Epithelial cell of prostate (primary cell): ENCODE measurements around the gene CNTN5.
A peak's percentile ranks its signal among the peaks of the same experiment; 100 is the strongest.
"Not testable (repeated sequence)": the region's sequence is repeated elsewhere in the genome, so short reads cannot be mapped to it uniquely, and the experiment has no call there.

Source experiments
- DNase-seq: peaks from one replicate; pipeline ENCODE4 v3.0.0-alpha.2; 2011; ENCODE audit warnings: low read depth, low spot score
- H3K27ac ChIP-seq: fragments of 450-650 bp; 2 replicates; pipeline ENCODE4 v1.5.1; 2017; ENCODE audit warnings: mild to moderate bottlenecking

CNTN5 gene

DNA sequence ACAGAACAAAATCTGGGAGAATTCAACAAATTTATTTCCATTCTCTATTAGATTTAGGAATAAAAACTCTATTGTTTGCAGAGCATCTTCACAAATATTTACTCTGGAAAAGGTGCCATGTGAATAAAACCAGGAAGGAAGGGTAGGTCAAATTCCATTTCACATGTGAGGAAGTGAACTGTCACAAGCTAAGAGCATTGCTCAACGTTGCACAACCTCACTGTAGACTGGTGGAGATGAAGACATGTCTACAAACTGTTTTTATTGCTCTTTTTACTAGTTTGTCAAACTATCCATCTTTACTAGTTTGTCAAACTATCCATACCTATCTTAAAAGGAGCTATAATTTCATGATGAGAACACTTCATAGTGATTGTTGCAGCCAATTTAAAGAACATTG lies 236.4 kb downstream of the CNTN5 start:
- H3K27ac ChIP-seq = no peak overlapping the region
- no peak for DNase-seq

DNA sequence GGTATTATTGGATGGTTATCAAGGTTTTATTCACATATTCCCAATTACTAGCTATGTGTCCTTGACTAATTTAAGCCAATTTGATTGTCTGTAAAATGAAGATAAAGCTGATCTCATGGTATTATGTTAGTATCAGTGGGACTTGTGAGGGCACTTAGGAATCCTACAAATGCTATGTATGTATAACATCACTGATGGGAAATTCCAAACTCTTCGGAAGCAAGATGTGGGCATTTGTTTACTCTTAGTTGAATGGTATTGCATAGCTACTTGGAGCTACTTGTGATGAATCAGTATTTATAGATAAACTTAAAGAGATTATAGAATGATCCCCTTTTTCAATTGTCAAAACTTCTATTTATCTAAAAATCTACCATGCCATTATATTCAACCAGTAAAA lies 239.9 kb downstream of the CNTN5 start:
- no peak overlapping the region for H3K27ac ChIP-seq
- DNase-seq = no peak

DNA sequence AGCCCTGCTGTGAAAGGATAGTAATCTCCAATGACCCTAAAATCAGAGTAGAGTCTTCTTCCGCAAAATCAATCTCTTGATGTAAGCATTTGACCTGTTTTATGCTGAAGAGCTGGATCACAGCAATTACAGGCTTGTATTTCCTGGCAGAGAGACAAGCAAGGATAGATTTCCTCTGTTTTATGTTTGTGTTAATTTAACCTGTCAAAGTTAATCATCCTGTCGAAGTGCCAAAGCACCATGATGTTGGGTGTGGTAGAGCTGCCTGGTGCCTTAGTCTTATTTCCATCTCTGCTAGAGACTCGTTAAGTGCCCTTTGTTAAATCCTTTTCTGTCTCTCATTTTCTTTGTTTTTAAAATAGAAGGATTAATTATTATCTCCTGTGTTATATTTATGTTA lies 248.1 kb downstream of the CNTN5 start:
- DNase-seq = no peak
- no peak overlapping the region for H3K27ac ChIP-seq

DNA sequence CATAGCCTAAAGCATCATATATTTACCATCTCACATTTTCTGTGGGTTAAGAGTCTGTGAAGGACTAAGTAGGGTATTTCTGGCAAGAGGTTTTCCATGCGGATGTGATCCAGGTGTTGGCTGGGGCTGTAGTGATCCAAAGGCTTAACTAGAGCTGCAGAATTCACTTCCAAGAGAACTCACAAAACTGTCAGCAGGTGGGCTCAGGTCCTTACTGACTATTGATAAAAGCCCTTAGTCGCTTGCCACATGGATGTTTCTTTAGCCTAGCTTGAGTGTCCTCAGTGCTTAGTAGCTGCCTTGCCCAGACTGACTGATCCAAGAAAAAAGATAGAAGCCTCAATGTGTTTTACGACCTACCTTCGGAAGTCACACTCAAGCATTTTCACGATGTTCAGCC lies 250.8 kb downstream of the CNTN5 start:
- no peak for DNase-seq
- H3K27ac ChIP-seq = no peak overlapping the region

DNA sequence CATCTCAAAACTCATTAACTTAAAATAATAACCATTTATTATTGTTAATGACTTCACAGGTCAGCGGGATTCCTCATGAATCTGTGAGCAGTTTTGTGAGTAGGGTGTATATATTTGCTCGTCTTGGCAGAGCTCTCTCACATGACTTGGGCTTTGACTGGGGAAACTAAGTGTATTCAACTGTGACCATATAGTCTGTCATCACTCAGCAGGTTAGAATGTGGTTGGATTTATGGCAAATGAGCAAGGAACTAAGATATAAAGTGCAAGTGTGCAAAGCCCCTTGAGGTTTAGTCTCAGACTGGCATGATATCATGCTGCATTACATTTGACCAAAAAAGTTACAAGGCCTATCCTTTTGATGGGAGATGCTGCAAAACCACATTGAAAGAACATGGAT lies 254.8 kb downstream of the CNTN5 start:
- H3K27ac ChIP-seq = no peak overlapping the region
- DNase-seq = no peak

DNA sequence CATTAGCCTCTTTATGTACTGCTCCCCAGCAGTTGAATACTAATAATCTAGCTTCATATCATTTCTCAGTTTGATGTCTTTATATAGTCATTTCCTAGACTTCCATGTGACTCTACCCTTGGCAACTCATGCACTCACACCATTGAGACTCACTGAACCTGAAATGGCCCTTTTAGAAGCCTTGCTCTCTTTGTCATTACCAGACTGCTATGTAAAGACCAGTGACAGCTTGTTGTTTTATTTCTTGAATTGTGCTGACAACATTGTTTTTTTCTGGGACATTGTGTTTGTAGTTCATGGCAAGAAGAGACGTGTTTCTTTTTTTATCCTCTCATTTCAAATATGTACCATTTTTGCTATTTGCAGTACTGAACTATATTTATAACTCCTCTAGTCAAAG lies 256.5 kb downstream of the CNTN5 start:
- DNase-seq = no peak
- H3K27ac ChIP-seq = no peak overlapping the region

DNA sequence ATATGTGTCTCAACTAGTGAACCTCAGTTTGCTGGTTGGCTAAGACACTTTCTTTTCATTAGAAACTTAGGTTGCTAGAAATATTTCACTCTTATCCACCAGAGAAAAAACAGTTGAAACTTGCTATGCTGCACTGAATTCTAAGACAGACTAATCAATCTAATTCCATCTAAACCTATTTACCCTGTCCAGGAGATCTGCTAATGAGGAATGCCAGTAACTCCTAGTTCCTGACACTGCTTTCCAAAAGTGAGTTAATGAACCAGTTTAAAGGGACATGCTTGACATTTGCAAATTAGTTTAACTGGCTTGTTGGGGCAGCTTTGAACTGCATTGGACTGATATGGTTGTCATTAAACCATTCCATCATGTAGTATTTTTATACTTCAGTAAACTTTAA lies 258.5 kb downstream of the CNTN5 start:
- DNase-seq = no peak
- no peak overlapping the region for H3K27ac ChIP-seq

DNA sequence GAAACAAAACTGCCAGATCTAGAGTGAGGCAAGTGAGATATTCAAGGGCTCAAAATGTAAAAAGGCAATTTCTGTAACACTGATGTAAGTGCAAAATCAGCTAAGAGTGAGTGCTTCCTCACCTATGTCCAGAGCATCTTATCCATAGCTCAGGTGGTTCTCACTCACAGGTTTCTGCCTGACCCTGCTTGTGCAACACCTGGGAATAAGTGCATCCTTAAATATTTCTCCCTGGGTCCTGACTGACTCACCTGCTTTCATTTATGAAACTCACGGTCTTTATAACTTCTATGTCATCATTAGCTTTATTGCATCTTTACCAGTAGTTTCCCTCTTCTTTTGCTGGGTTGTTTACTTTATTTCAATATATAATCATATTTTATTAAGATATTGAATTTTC lies 260.6 kb downstream of the CNTN5 start:
- no peak for DNase-seq
- H3K27ac ChIP-seq = no peak overlapping the region

DNA sequence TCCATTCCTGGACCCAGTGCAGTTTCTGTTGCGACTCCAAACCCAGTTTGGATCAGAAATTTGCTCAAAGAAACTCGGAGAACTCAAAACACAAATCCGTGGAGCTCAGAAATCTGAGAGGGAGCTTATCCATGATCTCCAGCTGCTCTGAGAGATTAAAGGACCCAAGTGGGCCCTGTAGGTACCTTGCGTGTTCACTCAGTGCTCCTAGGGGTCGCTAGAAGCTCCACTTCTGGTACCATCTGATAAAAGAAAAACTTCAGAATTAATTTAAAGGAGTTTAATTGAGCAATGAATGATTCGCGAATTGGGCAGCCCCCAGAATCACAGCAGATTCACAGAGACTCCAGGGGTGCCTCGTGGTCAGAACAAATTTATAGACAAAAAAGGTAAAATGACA lies 277.2 kb downstream of the CNTN5 start:
- DNase-seq, H3K27ac ChIP-seq: not testable (repeated sequence)

DNA sequence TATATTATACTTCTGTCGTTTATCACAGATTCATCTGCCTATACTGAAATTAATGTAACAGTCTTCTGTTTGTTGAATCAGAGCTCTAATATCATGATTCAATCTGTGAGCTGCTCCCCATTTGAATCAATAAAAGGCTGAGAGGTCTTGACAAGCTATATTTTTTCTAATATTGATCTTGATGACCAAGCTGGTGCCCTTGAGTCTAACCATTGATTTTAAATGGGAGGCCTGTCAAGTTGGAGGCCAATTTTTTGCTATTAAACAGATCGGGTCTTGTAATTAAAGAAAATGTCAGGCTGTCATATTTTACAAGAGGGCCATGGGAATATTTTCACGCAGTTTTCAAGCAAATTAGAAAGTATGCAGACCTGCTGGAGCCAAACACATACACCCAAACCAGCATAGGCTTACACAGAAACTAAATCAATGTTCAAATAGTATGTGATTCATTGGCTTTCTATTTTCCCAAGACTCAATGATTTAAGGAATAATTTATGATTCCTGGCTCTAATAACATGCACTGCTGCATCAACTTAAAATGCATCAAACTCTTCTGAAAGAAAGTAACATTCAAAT lies 286.9 kb downstream of the CNTN5 start:
- no peak overlapping the region for H3K27ac ChIP-seq
- DNase-seq = no peak

DNA sequence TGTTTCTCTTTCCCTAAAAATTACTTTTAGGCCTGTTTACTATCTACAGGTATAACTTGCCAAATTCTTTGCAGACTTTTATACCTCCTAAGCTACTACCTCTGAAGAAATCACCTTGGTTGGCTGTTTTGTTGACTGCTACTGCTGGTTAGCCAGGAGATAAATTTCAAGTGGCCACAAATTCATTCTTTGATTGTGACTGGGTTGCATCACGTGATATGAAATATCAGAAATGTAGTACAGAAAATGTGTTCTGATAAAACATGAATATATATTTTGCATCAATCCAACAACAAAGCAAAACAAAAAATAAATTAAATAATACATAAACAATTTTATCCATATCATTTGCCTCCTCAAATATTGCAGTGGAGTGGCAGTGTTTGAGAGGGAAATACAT lies 291.1 kb downstream of the CNTN5 start:
- DNase-seq = no peak
- H3K27ac ChIP-seq = no peak overlapping the region

DNA sequence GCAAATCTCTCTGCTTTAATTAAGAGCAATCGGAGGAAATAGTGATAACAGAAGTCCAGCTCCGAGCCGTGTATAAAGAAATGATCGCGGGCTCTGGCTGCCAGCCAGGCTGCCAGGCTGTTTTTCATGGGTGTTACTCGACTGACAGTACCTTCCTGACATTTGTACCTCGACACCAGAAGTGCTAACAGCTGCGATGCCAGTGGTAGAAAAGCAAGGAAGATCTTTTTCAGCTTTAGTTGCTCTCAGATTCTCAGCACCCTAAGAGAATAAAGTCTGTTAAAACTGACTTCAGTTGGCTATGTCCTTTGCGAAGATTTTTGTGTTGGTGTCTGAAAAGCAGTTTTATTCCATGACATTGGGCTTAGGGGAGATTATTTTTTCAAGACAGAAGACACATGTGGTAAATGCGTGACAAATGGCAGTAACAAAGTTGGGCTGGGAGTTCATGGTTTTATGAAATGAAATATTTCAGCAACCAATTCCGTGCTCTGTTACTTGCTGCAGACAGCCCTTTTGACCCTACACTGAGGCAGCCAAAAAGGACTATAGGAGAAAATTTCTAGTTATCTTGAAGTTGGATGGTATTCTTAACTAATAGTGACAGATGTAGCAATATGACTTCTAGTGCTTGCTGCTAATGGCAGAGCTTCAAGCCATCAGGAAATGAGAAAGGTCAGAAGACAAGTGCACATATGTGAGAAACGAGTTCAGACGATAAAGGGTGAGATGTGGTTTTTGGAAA lies 296.2 kb downstream of the CNTN5 start:
- DNase-seq = no peak
- H3K27ac ChIP-seq = no peak overlapping the region

DNA sequence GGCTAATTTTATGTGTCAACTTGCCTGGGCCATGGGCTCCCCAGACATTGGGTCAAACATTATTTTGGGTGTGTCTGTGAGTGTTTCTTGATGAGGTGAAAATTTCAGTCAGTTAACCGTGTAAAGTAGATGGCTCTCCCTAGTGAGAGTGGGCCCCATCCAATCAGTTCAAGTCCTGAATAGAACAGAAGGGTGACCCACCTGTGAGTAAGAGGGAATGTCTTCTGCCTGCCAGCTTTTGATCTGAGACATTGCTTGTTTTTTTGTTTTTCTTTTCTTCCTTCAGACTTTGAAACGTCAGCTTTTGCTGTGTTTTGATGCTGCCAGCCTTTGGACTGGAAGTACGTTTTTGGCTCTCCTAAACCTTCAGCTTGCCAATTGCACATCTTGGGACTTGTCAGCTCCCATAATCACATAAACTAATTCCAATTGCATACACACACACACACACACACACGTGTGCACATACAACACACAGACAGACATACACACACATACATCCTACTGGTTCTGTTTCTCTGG lies 300.1 kb downstream of the CNTN5 start:
- peak overlapping the region; percentile 35 for H3K27ac ChIP-seq
- no peak for DNase-seq

DNA sequence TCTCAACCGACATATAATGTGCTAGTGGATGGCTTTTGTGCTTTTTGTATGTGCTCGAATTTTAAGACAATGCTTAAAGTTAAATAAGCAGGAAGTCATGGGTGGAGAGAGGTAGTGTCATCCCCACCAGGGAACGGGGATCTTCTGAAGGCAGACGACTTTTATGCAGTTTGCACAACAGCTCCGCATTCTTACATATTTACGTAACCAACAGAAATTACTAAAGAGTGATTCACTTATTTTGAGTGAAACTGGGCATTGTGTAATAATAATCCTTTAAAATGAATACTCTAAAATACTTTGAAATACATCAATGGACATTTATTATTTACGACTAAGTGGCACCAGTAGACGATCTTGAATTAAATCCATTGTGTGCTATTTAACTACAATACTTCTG lies 305.1 kb downstream of the CNTN5 start:
- peak; percentile 16 for DNase-seq
- H3K27ac ChIP-seq = peak overlapping the region; percentile 45

DNA sequence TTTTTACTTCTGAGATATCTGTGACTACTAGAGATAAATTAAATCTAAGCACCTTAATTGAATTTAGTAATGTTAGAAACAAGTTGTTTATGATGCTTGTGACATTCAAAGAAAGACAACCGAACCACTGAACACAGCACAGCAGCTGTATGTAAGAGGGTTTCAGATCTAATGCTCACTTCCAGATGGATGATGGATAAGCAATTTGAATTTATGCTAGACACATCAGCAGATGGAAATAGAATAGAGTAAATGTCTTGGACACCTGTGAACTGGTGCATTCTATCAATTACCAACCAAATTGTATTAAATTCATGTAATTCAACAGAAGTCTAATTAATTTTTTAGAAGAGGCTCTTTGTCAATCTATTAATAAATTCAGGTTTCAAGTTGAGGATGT lies 306.3 kb downstream of the CNTN5 start:
- DNase-seq = no peak

DNA sequence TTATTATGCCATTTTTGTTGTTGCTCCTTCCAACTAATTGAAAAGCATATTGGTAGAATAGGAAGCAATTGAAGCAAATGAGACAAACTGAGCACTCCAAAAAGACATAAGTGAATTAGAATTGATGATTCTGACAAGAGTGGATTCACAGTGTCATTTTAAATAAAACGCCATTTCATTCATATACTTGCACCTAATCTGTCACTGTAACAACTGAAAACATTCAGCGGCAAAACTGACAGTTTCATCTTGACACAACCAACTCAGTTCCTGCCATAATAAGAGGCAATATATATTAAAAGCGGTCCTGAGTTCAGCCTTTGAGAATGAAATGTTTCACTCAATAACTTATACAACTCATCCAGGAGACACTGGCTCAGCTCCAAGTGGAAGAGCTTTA lies 306.8 kb downstream of the CNTN5 start:
- no peak for DNase-seq
- no peak overlapping the region for H3K27ac ChIP-seq

More for the DNA sequence above, 306.3 kb downstream of the CNTN5 start:
- H3K27ac ChIP-seq = no peak overlapping the region

DNA sequence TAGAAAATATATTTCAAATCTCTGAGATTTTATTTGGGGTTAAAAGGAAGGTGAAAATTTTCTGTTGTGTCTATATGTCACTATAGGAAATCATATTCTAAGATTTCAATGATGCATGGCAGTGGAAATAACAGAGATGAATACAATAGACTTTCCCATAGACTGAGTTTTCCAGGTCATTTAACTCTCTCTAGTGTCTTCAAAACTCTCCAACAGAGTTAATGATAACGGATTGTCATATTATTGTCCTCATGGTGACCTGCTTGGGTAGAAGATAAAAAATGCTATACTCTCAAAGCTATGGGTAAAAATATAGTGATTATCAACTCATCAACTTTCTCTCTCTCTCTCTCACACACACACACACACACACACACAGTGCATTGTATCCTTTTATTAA lies 312.9 kb downstream of the CNTN5 start:
- no peak overlapping the region for H3K27ac ChIP-seq
- DNase-seq = no peak

DNA sequence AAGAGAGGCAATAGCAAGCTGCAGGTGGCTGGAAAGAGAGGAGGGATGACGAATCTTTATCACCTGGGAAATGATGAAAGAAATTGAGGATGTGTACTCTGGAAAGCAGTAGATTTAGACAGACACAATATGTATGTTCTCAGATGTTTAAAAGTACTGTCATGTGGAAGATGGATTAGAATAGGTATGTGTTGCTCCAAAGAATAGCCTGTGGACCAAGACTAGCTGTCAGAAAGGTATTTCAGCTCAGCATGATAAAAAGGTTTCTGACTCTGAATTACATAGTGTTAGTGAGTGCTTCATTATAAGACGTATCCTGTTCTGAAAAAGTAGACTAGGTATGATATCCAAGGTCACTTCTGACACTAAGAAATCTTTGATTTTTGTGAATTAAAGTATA lies 322.4 kb downstream of the CNTN5 start:
- no peak overlapping the region for H3K27ac ChIP-seq
- DNase-seq = no peak

DNA sequence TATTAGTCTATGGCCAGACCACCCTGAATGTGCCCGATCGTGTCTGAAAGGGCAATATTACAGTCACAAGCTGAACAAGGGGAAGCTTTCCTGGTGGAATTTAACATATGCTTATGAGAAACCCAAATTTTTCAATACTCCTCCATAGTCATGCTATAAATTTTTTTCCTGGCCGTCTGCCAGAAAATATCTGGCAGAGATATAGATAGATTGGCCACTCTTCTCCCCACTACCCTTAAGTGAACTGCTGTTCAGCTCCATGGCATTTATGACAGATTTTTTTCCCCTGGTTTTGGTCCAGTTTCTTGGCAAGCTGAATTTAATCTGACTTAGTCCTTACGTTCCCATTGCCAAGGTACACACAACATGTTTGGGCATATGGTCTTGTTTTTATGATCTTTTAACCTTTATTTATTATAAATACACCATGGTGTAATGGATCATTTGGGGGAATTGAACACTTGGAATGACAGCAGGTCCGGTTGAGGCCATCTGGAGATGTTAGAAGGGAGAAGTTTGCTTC lies 328.5 kb downstream of the CNTN5 start:
- H3K27ac ChIP-seq = no peak overlapping the region
- DNase-seq = no peak

DNA sequence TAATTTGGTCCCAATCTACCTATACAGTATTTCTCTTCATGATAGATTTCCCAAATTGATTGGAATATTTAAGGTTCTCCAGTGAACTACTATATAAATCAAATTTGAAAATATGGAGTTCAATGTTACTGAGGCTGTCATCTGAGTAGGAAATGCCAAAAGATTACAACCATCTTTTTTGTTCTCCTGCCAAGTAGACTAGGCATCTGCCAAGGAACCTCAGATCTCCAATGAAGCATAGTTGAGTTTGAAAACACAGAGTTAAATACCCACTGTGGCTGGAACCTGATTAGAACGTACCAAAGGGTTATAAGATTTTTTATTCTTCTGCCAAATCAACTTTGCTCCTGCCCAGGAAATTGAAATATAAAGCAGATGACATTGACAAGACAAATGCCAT lies 330.9 kb downstream of the CNTN5 start:
- DNase-seq = no peak

DNA sequence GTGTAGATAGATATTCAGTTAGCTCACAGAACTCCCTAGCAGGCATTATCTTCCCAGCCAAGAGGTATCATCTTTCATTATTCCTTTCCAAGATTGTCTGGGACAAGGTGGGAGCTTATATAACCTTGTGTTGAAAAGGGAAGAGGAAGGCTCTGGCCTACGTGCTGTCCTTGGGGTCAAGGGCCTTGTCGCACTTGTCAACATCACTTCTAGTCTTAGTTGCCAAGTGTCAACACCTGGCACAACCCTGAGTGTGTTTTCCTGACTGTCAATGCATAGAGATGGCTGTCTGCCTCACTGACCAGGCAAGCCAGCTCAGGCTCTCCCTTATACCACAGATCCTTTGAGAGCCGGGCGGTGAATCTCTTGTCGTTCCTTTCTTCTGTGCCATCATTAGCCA lies 331.9 kb downstream of the CNTN5 start:
- no peak overlapping the region for H3K27ac ChIP-seq
- DNase-seq = no peak

More for the DNA sequence above, 330.9 kb downstream of the CNTN5 start:
- no peak overlapping the region for H3K27ac ChIP-seq

DNA sequence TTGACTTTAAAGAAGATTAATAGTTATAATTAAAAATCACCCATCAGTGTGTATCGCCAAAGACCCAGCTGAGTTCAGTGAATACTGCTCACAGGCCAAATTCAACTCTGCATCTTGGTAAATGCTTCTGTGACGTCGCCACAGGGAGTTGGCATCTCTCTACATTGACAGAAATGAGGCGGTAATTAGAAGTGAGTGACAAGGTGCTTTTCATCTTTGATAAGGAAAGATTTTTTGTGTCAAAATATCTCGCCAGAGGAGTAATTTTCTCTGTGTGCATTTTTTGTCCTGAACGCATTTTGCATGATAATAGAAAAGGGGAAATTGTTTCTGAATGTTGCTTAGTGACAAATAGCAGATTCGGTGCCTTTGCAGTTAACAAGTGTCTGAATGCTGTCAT lies 345.8 kb downstream of the CNTN5 start:
- H3K27ac ChIP-seq = no peak overlapping the region
- DNase-seq = no peak
